GM19467 (cell line): ENCODE data around the gene SWAP70.

Experiments
- ATAC-seq: cut with Tn5 transposase; IDR thresholded peaks from one replicate; pipeline ENCODE4 v1.9.1; 2021; ENCODE audit warnings: mild to moderate bottlenecking, moderate library complexity; ENCODE audit not compliant: unreplicated experiment

SWAP70 gene

GRCh38 chr11:9651481-9651880 lies 12.4 kb upstream of the SWAP70 start:
- ATAC-seq, result no peak

- no peak for ATAC-seq
These were observed 11.8 kb upstream of the SWAP70 start for GRCh38 chr11:9651899-9652748.

- no peak for ATAC-seq
These were observed 10.0 kb upstream of the SWAP70 start for GRCh38 chr11:9653871-9654270.

GRCh38 chr11:9656864-9657263 lies 7.0 kb upstream of the SWAP70 start:
- ATAC-seq, result no peak

GRCh38 chr11:9657531-9657930 lies 6.3 kb upstream of the SWAP70 start:
- ATAC-seq, result no peak

- ATAC-seq, result no peak
These were observed 3.0 kb upstream of the SWAP70 start for GRCh38 chr11:9660886-9661285.

GRCh38 chr11:9662273-9662672 lies 1.6 kb upstream of the SWAP70 start:
- no peak for ATAC-seq

- peak; percentile 32 for ATAC-seq
These were observed 647 bp downstream of the SWAP70 start for GRCh38 chr11:9664276-9665171.

- no peak for ATAC-seq
These were observed 1.9 kb downstream of the SWAP70 start for GRCh38 chr11:9665749-9666148.

- ATAC-seq, result no peak
These were observed 6.1 kb downstream of the SWAP70 start for GRCh38 chr11:9669954-9670353.

GRCh38 chr11:9672288-9672916 lies 8.5 kb downstream of the SWAP70 start:
- no peak for ATAC-seq

- ATAC-seq, result no peak
These were observed 9.0 kb downstream of the SWAP70 start for GRCh38 chr11:9672918-9673317.

GRCh38 chr11:9675691-9676090 lies 11.8 kb downstream of the SWAP70 start:
- no peak for ATAC-seq

- ATAC-seq, result no peak
These were observed 14.1 kb downstream of the SWAP70 start for GRCh38 chr11:9677951-9678350.

GRCh38 chr11:9678576-9678975 lies 14.7 kb downstream of the SWAP70 start:
- no peak for ATAC-seq

GRCh38 chr11:9680028-9680427 lies 16.2 kb downstream of the SWAP70 start:
- ATAC-seq, result no peak

- peak; percentile 41 for ATAC-seq
These were observed 17.9 kb downstream of the SWAP70 start for GRCh38 chr11:9681583-9682372.

- no peak for ATAC-seq
These were observed 24.0 kb downstream of the SWAP70 start for GRCh38 chr11:9687711-9688477.

- ATAC-seq, result peak; percentile 77
These were observed 25.0 kb downstream of the SWAP70 start for GRCh38 chr11:9688716-9689511.
